Esophagus (tissue), 2 donors: Measurements from ENCODE around the gene BRD3. TPM values are rescaled to one million over a fixed set of nuclear protein-coding genes. Genes with fewer than 3 reads are reported as not detected.
"Not testable (repeated sequence)": the region's sequence is repeated elsewhere in the genome, so short reads cannot be mapped to it uniquely, and the experiment has no call there.

Experiments used
- H3K27ac ChIP-seq, 2 donors: one replicate each; pipeline ENCODE4 v1.5.1; 2013; ENCODE audit warnings: low read depth in 2 of 2, mild to moderate bottlenecking in 2 of 2, inconsistent platforms in 1 of 2, low read length in 1 of 2, moderate library complexity in 1 of 2
- H3K27me3 ChIP-seq, 2 donors: one replicate each; pipeline ENCODE4 v1.6.1; 2013; ENCODE audit warnings: low read length in 2 of 2, control low read depth in 1 of 2, mild to moderate bottlenecking in 1 of 2; ENCODE audit not compliant: insufficient read depth in 2 of 2, control insufficient read depth in 1 of 2
- H3K36me3 ChIP-seq, 2 donors: one replicate each; pipeline ENCODE4 v1.6.1; 2013; ENCODE audit warnings: low read length in 1 of 2; ENCODE audit not compliant: control insufficient read depth in 2 of 2, insufficient read depth in 2 of 2
- H3K4me1 ChIP-seq, 2 donors: one replicate each; pipeline ENCODE4 v1.6.1; 2013; ENCODE audit warnings: low read length in 1 of 2; ENCODE audit not compliant: control insufficient read depth in 2 of 2, insufficient read depth in 2 of 2
- H3K4me3 ChIP-seq, 2 donors: one replicate each; pipeline ENCODE4 v1.5.1; 2013; ENCODE audit warnings: low read length in 2 of 2, mild to moderate bottlenecking in 2 of 2, low read depth in 1 of 2, moderate library complexity in 1 of 2
- H3K9me3 ChIP-seq, 2 donors: one replicate each; pipeline ENCODE4 v1.6.1; 2013; ENCODE audit warnings: mild to moderate bottlenecking in 2 of 2, low read depth in 1 of 2, low read length in 1 of 2, moderate library complexity in 1 of 2; ENCODE audit not compliant: control insufficient read depth in 2 of 2, insufficient read depth in 1 of 2
- WGBS, 2 donors: extraction: QIAGEN DNeasy Blood & Tissue Kit; methylation state at CpG; one replicate each; pipeline ENCODE4 v1.1.7; 2013; 5-methylcytosine and 5-hydroxymethylcytosine counted together
- polyA plus RNA-seq, 2 donors: library from polyadenylated mRNA; stranded (reverse); fragments of 200-250 nt; gene quantifications; one replicate each; pipeline ENCODE4 v1.2.3, GENCODE V29; 2013
- donor health status: healthy with polysubstance abuse.
- donor health status: Bipolar disorder and iron deficiency.

The BRD3 gene
- polyA plus RNA-seq, 2 donors: 4.5 to 6.6 TPM

DNA sequence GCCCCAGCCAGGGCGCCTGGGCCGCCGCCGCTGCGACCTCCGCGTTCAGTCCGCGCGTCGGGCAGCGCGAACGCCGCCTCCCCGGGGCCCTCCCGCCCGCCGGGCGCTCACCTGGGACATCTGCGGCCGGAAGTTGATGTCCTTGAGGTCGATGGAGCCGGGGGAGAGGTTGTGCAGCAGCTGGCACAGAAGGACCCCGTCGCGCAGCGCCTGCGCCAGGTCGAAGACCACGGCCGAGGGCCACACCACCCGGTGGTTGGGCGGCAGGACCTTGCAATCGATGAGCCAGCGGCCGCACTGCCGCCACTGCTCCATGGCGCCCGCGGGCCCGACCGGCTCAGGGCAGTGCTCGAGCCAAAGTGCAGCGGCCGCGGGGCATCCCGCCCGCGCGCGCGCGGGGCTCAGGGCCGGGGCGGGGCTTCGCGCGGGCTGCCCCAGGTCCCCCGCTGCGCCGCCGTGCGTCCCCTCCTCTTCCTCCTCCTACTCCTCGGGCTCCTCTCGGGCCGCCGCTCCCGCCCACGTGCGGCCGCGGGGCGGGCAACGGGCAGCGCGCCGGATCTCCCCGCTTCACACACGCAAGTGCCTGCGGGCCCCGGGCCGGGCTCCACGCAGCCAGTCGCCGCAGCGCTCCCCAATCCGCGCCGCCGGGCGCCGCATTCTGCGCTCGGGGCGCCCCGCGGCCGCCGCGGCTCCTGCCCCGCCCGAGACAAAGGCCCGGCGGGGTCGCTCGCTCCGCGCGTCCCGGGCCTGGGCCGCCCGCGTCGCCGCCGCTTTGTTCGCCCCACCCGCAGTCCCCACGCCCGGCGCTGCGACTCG lies 75.7 kb downstream of the BRD3 start, which contains the start of gene VAV2:
Gene VAV2, minus strand, starts transcription at position 361 of the 816 bp plus-strand sequence. Its CDS starts 46 bp downstream, at position 315.
- Histone ChIP-seq H3K4me1 (peaks cover 4 to 14% of the 10 kb centered on the region in 2 donors), H3K9me3 (no peaks in the 10 kb centered on the region), H3K36me3 (no peaks in the 10 kb centered on the region), H3K27ac (peak within 1 kb of the TSS; percentile 84 to 90), H3K27me3 (no peaks in the 10 kb centered on the region), H3K4me3 (peak within 1 kb of the TSS; percentile 59 to 68)
- WGBS, 2 donors: 0% methylated on average over 54 to 124 of the region's 124 CpGs

DNA sequence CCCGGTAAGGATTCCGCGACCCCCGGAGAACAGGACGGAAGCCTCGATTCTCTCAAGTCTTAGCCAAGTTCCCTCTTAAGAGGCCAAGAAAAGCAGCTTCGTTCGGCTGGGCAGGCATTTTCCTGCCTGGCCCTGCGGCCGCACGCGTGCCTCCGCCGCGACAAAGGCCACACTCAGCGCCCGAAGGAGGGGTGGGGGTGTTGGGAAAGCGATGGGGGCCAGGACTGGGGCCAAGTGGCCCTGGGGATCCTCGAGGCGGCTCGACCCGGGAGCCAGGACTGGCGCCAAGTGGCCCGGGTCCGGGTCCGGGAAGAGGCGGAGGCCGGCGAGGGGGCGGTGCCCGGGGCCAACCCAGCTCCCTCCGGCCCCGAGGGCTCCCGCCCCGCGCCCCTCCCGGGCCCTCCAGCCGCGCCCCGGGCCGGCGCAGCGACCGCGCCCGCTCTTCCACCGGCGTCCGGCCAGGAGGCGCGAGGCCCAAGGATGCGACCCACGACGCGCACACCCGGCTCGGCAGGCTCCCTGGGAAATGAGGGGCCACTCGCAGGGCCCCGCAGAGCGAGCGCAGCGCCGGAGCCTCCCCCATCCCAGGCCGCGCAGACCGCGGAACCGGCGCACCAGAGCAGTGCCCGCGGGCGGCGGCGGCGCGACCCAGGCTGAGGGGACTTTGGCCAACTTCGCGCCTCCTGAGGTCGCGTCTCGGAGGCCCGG lies 76.5 kb downstream of the BRD3 start:
- Histone ChIP-seq H3K9me3 (no peaks in the 10 kb centered on the region), H3K27me3 (no peaks in the 10 kb centered on the region), H3K36me3 (no peaks in the 10 kb centered on the region), H3K4me3 (peak overlapping the region; percentile 59 to 68), H3K4me1 (peaks cover 4 to 14% of the 10 kb centered on the region in 2 donors), H3K27ac (peak overlapping the region; percentile 8 to 27)
- WGBS, 2 donors: 1 to 2% methylated on average over 53 to 82 of the region's 82 CpGs

- Histone ChIP-seq H3K27ac (peak overlapping the region in 1 of 2 donors; percentile 8), H3K27me3 (no peaks in the 10 kb centered on the region)
- WGBS, 2 donors: 19 to 25% methylated on average over 26 to 31 of the region's 31 CpGs
Measured at GRCh38 chr9:133990366-133991213, 77.2 kb downstream of the BRD3 start.

DNA sequence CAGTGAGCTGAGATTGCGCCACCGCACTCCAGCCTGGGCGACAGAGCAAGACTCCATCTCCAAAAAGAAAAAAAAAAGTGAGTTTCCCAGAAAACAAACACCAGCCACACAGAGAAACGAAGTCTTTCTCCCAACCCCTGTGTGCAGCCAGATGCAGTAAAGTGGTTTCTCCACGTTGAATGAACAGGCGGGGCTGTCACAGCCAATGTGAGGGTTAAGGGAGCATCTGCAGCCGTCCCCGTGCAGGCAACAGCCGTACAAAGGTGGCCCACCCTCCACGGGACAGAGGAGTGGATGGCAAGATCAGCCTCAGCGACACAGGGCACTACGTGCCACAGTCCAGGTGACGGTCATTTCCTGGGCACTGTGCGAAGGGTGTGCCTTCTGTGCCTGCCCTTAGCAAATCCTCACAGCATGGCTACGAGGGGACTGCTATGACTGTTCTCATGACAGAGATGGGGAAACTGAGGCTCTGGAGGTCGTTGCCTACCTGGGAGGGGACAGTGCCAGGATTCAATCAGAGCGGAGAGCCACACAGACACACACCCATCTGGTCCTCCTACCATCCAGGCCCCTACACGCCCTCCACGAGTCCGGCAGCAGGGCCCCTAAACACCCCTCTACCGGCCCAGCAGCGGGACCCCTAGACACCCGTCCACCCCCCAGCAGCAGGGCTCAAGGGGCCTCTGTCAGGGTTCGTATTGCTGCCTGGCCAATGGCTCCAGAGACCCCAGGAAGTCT lies 78.0 kb downstream of the BRD3 start:
- Histone ChIP-seq H3K4me1 (peaks cover 4 to 14% of the 10 kb centered on the region in 2 donors), H3K4me3 (no peak overlapping the region)

More at GRCh38 chr9:133990366-133991213, 77.2 kb downstream of the BRD3 start:
- H3K4me3 ChIP-seq: peak overlapping the region; percentile 59 to 68
- H3K36me3 ChIP-seq: peaks cover 0 to 2% of the 10 kb centered on the region in 2 donors
- peaks cover 4 to 14% of the 10 kb centered on the region in 2 donors for H3K4me1 ChIP-seq
- no peaks in the 10 kb centered on the region for H3K9me3 ChIP-seq

GRCh38 chr9:133988771-133989170 lies 79.1 kb downstream of the BRD3 start:
- not testable (repeated sequence) for H3K9me3 ChIP-seq, H3K4me3 ChIP-seq, H3K27ac ChIP-seq, H3K27me3 ChIP-seq, H3K36me3 ChIP-seq
- 80 to 86% methylated on average over 14 of the region's 14 CpGs for WGBS, 2 donors
- H3K4me1 ChIP-seq: peaks cover 3 to 14% of the 10 kb centered on the region in 2 donors

More for the DNA sequence above, 78.0 kb downstream of the BRD3 start:
- Histone ChIP-seq H3K36me3 (peaks cover 0 to 2% of the 10 kb centered on the region in 2 donors), H3K27me3 (no peaks in the 10 kb centered on the region), H3K27ac (no peak overlapping the region), H3K9me3 (no peaks in the 10 kb centered on the region)
- 66 to 75% methylated on average over 24 of the region's 24 CpGs for WGBS, 2 donors

DNA sequence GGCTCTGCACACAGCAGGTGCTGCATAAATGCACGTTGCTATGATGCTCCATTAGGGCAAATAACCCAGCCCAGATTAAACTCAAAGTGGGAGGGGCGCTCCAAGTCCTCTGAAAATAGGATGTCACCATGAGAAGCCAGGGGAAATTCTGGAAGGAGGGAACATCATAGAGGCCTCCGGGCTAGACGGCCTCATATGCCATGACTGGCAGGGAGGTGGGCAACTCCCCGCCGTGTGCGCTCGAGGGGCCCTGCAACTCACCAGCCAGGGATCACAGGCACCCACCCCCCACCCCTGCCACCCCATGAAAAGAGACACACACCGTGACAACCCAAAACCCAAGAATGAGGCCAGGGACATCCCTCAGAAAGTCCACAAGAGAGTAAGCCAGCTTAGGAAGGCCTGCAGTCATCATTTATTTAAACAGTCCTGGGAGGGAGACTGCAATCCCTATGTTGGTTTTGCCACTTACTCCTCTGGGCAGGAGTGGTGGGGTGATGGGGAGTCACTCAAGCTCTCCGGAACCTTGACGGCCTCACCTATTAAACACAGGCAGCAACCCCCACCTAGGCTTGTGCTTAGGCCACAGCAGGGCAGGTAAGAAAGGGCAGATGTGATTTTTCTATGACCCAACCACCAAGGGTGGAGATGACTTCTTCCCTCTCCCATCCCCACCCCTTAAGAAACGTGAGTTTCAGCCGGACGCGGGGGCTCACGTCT lies 79.7 kb downstream of the BRD3 start:
- no peak overlapping the region for H3K4me3 ChIP-seq
- no peak overlapping the region for H3K27ac ChIP-seq
- H3K9me3 ChIP-seq: no peaks in the 10 kb centered on the region
- peaks cover 0 to 2% of the 10 kb centered on the region in 2 donors for H3K36me3 ChIP-seq
- H3K27me3 ChIP-seq: no peaks in the 10 kb centered on the region
- H3K4me1 ChIP-seq: peaks cover 0 to 13% of the 10 kb centered on the region in 2 donors
- WGBS, 2 donors: 81 to 83% methylated on average over 16 of the region's 16 CpGs

GRCh38 chr9:133987446-133987788 lies 80.4 kb downstream of the BRD3 start:
- Histone ChIP-seq H3K36me3 (peaks cover 0 to 2% of the 10 kb centered on the region in 2 donors), H3K4me1 (peaks cover 0 to 13% of the 10 kb centered on the region in 2 donors), H3K9me3 (no peaks in the 10 kb centered on the region), H3K27me3 (no peaks in the 10 kb centered on the region), H3K4me3 (no peak overlapping the region), H3K27ac (no peak overlapping the region)
- WGBS, 2 donors: 79 to 81% methylated on average over 14 of the region's 14 CpGs

DNA sequence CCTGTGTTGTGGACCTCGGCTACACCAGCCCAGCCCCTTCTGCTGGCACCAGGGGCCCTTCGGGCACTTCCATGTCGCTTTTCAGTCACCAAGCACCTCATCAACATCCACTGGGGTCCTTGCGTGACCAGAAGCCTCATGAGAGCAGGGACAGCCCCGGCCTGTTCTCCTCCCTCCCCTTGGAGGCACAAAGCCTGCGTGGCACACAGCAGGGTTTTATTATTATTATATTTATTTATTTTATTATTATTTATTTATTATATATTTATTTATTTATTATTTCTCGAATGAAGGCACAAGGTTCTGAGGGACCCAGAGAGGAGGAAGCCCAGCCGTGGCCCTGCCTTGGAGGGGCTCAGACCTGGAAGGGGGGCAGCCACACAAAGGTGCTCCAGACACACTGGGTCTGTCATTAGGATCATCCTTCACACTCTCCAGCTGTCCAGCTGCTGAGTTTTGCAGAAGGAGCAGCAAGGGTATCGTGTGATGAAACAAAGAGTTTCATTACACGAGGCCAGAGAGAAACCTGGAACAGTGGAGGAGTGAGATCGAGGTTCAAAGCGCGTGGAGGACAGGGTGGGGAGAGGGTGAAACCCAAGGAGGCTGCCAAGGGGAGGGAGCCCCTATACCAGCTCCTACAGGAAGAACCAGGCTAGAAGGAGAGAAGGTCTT lies 80.9 kb downstream of the BRD3 start:
- WGBS, 2 donors: 85 to 86% methylated on average over 13 of the region's 13 CpGs
- Histone ChIP-seq H3K27me3 (no peaks in the 10 kb centered on the region), H3K4me3 (no peak overlapping the region), H3K4me1 (peaks cover 0 to 13% of the 10 kb centered on the region in 2 donors), H3K9me3 (no peaks in the 10 kb centered on the region), H3K36me3 (peaks cover 0 to 2% of the 10 kb centered on the region in 2 donors), H3K27ac (no peak overlapping the region)
